Smooth muscle cell (in vitro differentiated cells): ENCODE results near the gene CHST15. TPM values are rescaled to one million over a fixed set of nuclear protein-coding genes. Genes with fewer than 3 reads are reported as not detected.
A peak's percentile ranks its signal among the peaks of the same experiment; 100 is the strongest.

ENCODE experiments used
- DNase-seq: peaks from one replicate; lab custom pipeline; 2025; ENCODE audit not compliant: unreplicated experiment; lab: John Stamatoyannopoulos, UW
- H2AFZ ChIP-seq: fragments of 200-600 bp; sonication (generic); 2 replicates; pipeline ENCODE4 v1.6.0; 2016; ENCODE audit warnings: antibody characterized with exemption, low read depth, mild to moderate bottlenecking
- H3F3A ChIP-seq: fragments of 200-600 bp; sonication (generic); 2 replicates; pipeline ENCODE4 v1.6.0; 2017; ENCODE audit warnings: antibody characterized with exemption, low read depth
- H3K27ac ChIP-seq: fragments of 200-600 bp; sonication (generic); 2 replicates; pipeline ENCODE4 v1.5.1; 2016; ENCODE audit warnings: low read depth, mild to moderate bottlenecking
- H3K27me3 ChIP-seq: fragments of 200-600 bp; sonication (generic); 2 replicates; pipeline ENCODE4 v1.6.1; 2016; ENCODE audit warnings: low read depth, mild to moderate bottlenecking
- H3K36me3 ChIP-seq: fragments of 200-600 bp; sonication (generic); 2 replicates; pipeline ENCODE4 v1.5.1; 2016; ENCODE audit warnings: low read depth
- H3K4me1 ChIP-seq: fragments of 200-600 bp; sonication (generic); 2 replicates; pipeline ENCODE4 v1.5.1; 2016; ENCODE audit warnings: low read depth
- H3K4me2 ChIP-seq: fragments of 200-600 bp; sonication (generic); 2 replicates; pipeline ENCODE4 v1.6.0; 2016; ENCODE audit warnings: mild to moderate bottlenecking
- H3K4me3 ChIP-seq: fragments of 200-600 bp; sonication (generic); 2 replicates; pipeline ENCODE4 v1.5.1; 2016; ENCODE audit warnings: mild to moderate bottlenecking
- H3K79me2 ChIP-seq: fragments of 200-600 bp; sonication (generic); 2 replicates; pipeline ENCODE4 v1.6.0; 2016; ENCODE audit warnings: low read depth, mild to moderate bottlenecking
- H3K9ac ChIP-seq: fragments of 200-600 bp; sonication (generic); 2 replicates; pipeline ENCODE4 v1.6.0; 2016; ENCODE audit warnings: low read depth
- H3K9me3 ChIP-seq: fragments of 200-600 bp; sonication (generic); replicated peaks from 2 replicates; pipeline ENCODE4 v1.5.1; 2016; ENCODE audit warnings: low read depth
- H4K20me1 ChIP-seq: fragments of 200-600 bp; sonication (generic); 2 replicates; pipeline ENCODE4 v1.6.0; 2016; ENCODE audit warnings: low read depth
- CTCF ChIP-seq: fragments of 200-600 bp; sonication (generic); IDR thresholded peaks from 2 replicates; pipeline ENCODE4 v1.5.1; 2017; ENCODE audit warnings: borderline replicate concordance, mild to moderate bottlenecking, antibody characterized with exemption; ENCODE audit not compliant: insufficient read depth, poor library complexity, severe bottlenecking
- WGBS: methylation state at CpG from one replicate; pipeline ENCODE4 v1.1.7; 2016; ENCODE audit warnings: low lambda C conversion rate; 5-methylcytosine and 5-hydroxymethylcytosine counted together
- polyA plus RNA-seq: library from polyadenylated mRNA; unstranded; fragments of >200 nt; fragmentation: Nextera tagmentation; extraction: Ambion mirVana; gene quantifications from 2 replicates; pipeline ENCODE4 v1.2.1, GENCODE V29; 2016
- total RNA-seq: library from RNA; depleted of rRNA; stranded (reverse); fragments of >200 nt; gene quantifications from 2 replicates; pipeline ENCODE4 v1.2.3, GENCODE V29; 2014

The CHST15 gene
- total and polyA plus RNA-seq, 2 experiments from 2014 or later = 14.1 to 20.4 TPM

- TF ChIP-seq CTCF = no peak
Observed at GRCh38 chr10:124087672-124088634, 5.4 kb downstream of the CHST15 start.

GRCh38 chr10:124086787-124087671, 6.4 kb downstream of the CHST15 start:
- no peak for DNase-seq
- Histone ChIP-seq H3K4me1 (peaks cover 4% of the 10 kb centered on the region), H3K27ac (no peak overlapping the region), H3K4me3 (no peak overlapping the region), H4K20me1 (peaks cover 100% of the 10 kb centered on the region), H3K36me3 (no peaks in the 10 kb centered on the region), H3K4me2 (no peak overlapping the region), H3K27me3 (no peaks in the 10 kb centered on the region), H3K9ac (no peak overlapping the region), H3K9me3 (no peaks in the 10 kb centered on the region), H3K79me2 (peaks cover 41% of the 10 kb centered on the region), H3F3A (no peaks in the 10 kb centered on the region), H2AFZ (no peak overlapping the region)
- no peak for TF ChIP-seq CTCF
- 94% methylated on average over 18 of the region's 18 CpGs for WGBS

More at GRCh38 chr10:124087672-124088634, 5.4 kb downstream of the CHST15 start:
- 82% methylated on average over 27 of the region's 27 CpGs for WGBS
- Histone ChIP-seq H3K9me3 (no peaks in the 10 kb centered on the region), H3K9ac (no peak overlapping the region), H2AFZ (no peak overlapping the region), H3K4me1 (peaks cover 4% of the 10 kb centered on the region), H3K36me3 (no peaks in the 10 kb centered on the region), H3K4me2 (no peak overlapping the region), H3K27me3 (no peaks in the 10 kb centered on the region), H3K4me3 (no peak overlapping the region), H4K20me1 (peaks cover 92% of the 10 kb centered on the region), H3K27ac (peak overlapping the region; percentile 59), H3F3A (no peaks in the 10 kb centered on the region), H3K79me2 (peaks cover 35% of the 10 kb centered on the region)
- no peak for DNase-seq

GRCh38 chr10:124086097-124086710, 7.2 kb downstream of the CHST15 start:
- Histone ChIP-seq H3F3A (no peaks in the 10 kb centered on the region), H3K4me1 (no peaks in the 10 kb centered on the region), H3K9me3 (no peaks in the 10 kb centered on the region), H3K9ac (no peak overlapping the region), H2AFZ (no peak overlapping the region), H3K4me3 (no peak overlapping the region), H3K27ac (no peak overlapping the region), H4K20me1 (peaks cover 100% of the 10 kb centered on the region), H3K36me3 (no peaks in the 10 kb centered on the region), H3K27me3 (no peaks in the 10 kb centered on the region), H3K79me2 (peaks cover 47% of the 10 kb centered on the region), H3K4me2 (no peak overlapping the region)
- WGBS = 91% methylated on average over 14 of the region's 14 CpGs
- no peak for DNase-seq
- no peak for TF ChIP-seq CTCF
